CD4-positive, alpha-beta T cell (primary cell): Measurements from ENCODE around the gene DNAI2. TPM values are rescaled to one million over a fixed set of nuclear protein-coding genes. Genes with fewer than 3 reads are reported as not detected.

Experiments used
- ATAC-seq: fragments of 200-7000 bp; cut with Tn5 transposase; one replicate; pipeline ENCODE4 v1.10.0; 2022; ENCODE audit warnings: mild to moderate bottlenecking; ENCODE audit not compliant: poor library complexity
- CTCF ChIA-PET: fragments of 350-600 bp; sonication (Branson Sonifier 250); formaldehyde crosslinking; loops from one replicate; lab custom pipeline; 2021; ENCODE audit warnings: antibody characterized with exemption, inconsistent platforms; lab: Charles Lee
- POLR2A ChIA-PET: fragments of 350-600 bp; sonication (Branson Sonifier 250); formaldehyde crosslinking; loops from one replicate; lab custom pipeline; 2021; ENCODE audit warnings: antibody characterized with exemption, inconsistent platforms; lab: Charles Lee
- DNase-seq, 14 experiments: peaks; one replicate each; pipeline ENCODE4 v3.0.0-alpha.2; 2013 to 2020; ENCODE audit warnings: mixed read lengths in 2 of 14
- H3K27ac ChIP-seq, 2 donors: one replicate each; pipeline versions ENCODE4 v1.5.1 to v1.7.0; 2013; ENCODE audit warnings: low read length in 2 of 2, low read depth in 1 of 2, mild to moderate bottlenecking in 1 of 2
- H3K27me3 ChIP-seq, 2 experiments: 1 replicate in 1 of 2; 2 replicates in 1 of 2; pipeline versions ENCODE4 v1.6.1 to v1.7.0; 2013; ENCODE audit warnings: low read length in 2 of 2, control low read depth in 1 of 2, mild to moderate bottlenecking in 1 of 2, moderate library complexity in 1 of 2; ENCODE audit not compliant: insufficient read depth in 2 of 2, control insufficient read depth in 1 of 2
- H3K36me3 ChIP-seq: one replicate; pipeline ENCODE4 v1.6.1; 2013; ENCODE audit warnings: low read length, control low read depth; ENCODE audit not compliant: insufficient read depth
- H3K4me1 ChIP-seq: one replicate; pipeline ENCODE4 v1.6.1; 2013; ENCODE audit warnings: low read length, control low read depth; ENCODE audit not compliant: insufficient read depth
- H3K4me3 ChIP-seq: one replicate; pipeline ENCODE4 v1.5.1; 2013; ENCODE audit warnings: mild to moderate bottlenecking, low read length, moderate library complexity
- H3K9me3 ChIP-seq, 2 experiments: 1 replicate in 1 of 2; 2 replicates in 1 of 2; pipeline versions ENCODE4 v1.6.1 to v1.7.0; 2013; ENCODE audit warnings: low read length in 2 of 2, mild to moderate bottlenecking in 2 of 2, control low read depth in 1 of 2, moderate library complexity in 1 of 2; ENCODE audit not compliant: control insufficient read depth in 1 of 2, insufficient read depth in 1 of 2
- H3K27ac Mint-ChIP-seq: one replicate; pipeline ENCODE4 v1.8.0; 2020; ENCODE audit warnings: mixed read lengths
- H3K27me3 Mint-ChIP-seq: one replicate; pipeline ENCODE4 v1.8.0; 2021; ENCODE audit warnings: mixed read lengths
- H3K36me3 Mint-ChIP-seq: one replicate; pipeline ENCODE4 v1.8.0; 2021; ENCODE audit warnings: low read depth, mixed read lengths
- H3K4me1 Mint-ChIP-seq: one replicate; pipeline ENCODE4 v1.8.0; 2021; ENCODE audit warnings: low read depth, mixed read lengths
- H3K4me3 Mint-ChIP-seq: one replicate; pipeline ENCODE4 v1.8.0; 2020; ENCODE audit warnings: mild to moderate bottlenecking, mixed read lengths
- H3K9me3 Mint-ChIP-seq: one replicate; pipeline ENCODE4 v1.8.0; 2020; ENCODE audit warnings: mixed read lengths
- CTCF ChIP-seq: fragments of 200-600 bp; IDR thresholded peaks from one replicate; pipeline ENCODE4 v1.8.0; 2022; ENCODE audit warnings: antibody characterized with exemption, mild to moderate bottlenecking
- intact Hi-C, 2 experiments: fragments of 100-400 bp; cut with DNase I in 1 of 2; cut with micrococcal nuclease in 1 of 2; formaldehyde crosslinking; loops; one replicate each; pipeline versions ENCODE4 v1.15.1 to v1.9.0; 2023 to 2025; cut with DNase I, micrococcal nuclease
- total RNA-seq, 174 experiments: library from RNA in 2 of 174; stranded (reverse) in 2 of 174; gene quantifications; one replicate each; pipeline ENCODE4 v1.2.3 and lab custom pipeline; 2021 to 2026

Gene DNAI2
- total RNA-seq, 2 experiments from 2014 or later, result 0.66 to 1.2 TPM

DNA sequence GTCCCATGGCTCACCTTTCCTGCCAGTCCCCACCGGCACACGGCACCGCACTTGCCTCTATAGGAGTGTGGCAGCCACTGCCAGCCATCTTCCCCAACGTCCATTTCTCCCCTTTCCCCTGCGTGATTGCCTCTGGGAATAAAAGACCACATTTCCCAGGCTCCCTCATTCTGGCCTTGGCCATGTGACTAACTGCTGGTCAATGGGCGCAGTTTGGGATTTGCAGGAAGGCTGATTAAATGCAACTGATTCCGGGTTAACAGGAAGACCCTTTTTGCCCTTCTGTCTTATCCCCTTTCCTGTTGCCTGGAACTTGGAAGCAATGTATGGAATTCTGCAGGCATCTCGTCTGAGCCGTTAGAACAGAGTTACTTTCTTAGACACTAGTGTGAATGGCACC is 84.7 kb downstream of the DNAI2 start:
- TF ChIP-seq CTCF, result no peak
- Histone ChIP-seq H3K27ac (no peak overlapping the region), H3K27me3 (peaks cover 55 to 64% of the 10 kb centered on the region in 2 experiments), H3K36me3 (no peaks in the 10 kb centered on the region), H3K9me3 (peaks cover 0 to 20% of the 10 kb centered on the region in 2 experiments), H3K4me1 (peaks cover 23% of the 10 kb centered on the region), H3K4me3 (no peak overlapping the region)
- DNase-seq, result no peak
- ChIA-PET POLR2A (no interaction called here), CTCF (no interaction called here)
- Mint-ChIP-seq H3K4me3 (no peak overlapping the region), H3K9me3 (no peaks in the 10 kb centered on the region), H3K27me3 (peaks cover 58% of the 10 kb centered on the region), H3K36me3 (no peaks in the 10 kb centered on the region), H3K4me1 (peaks cover 4% of the 10 kb centered on the region), H3K27ac (no peak overlapping the region)
- intact Hi-C loops, result no loop called here
- ATAC-seq, result no peak

GRCh38 chr17:74359916-74360315 is 85.9 kb downstream of the DNAI2 start:
- Histone ChIP-seq H3K9me3 (peaks cover 0 to 17% of the 10 kb centered on the region in 2 experiments), H3K36me3 (no peaks in the 10 kb centered on the region), H3K27ac (no peak overlapping the region), H3K27me3 (peaks cover 50 to 52% of the 10 kb centered on the region in 2 experiments), H3K4me3 (no peak overlapping the region), H3K4me1 (peaks cover 16% of the 10 kb centered on the region)
- intact Hi-C loops, result loop anchor here in 1 of 2 experiments (2.0 kb wide), 1 partner anchor 149 kb away; no protein-coding TSS in a partner anchor
- Mint-ChIP-seq H3K4me1 (peaks cover 4% of the 10 kb centered on the region), H3K4me3 (no peak overlapping the region), H3K27ac (no peak overlapping the region), H3K9me3 (no peaks in the 10 kb centered on the region), H3K36me3 (no peaks in the 10 kb centered on the region), H3K27me3 (peaks cover 46% of the 10 kb centered on the region)
- no peak for DNase-seq
- CTCF ChIA-PET, result interaction anchor here (1.2 kb wide), 1 partner anchor 8 kb away, joined by 4 read pairs; no protein-coding TSS in a partner anchor
- POLR2A ChIA-PET, result no interaction called here
- TF ChIP-seq CTCF, result no peak
- ATAC-seq, result no peak

- ATAC-seq, result no peak
- CTCF ChIA-PET, result interaction anchor here (1.0 to 2.3 kb wide), 3 partner anchors 18 to 158 kb away, joined by 3 to 7 read pairs (median 4); partner anchors contain the start of gene RPL38
- Histone ChIP-seq H3K4me3 (no peak overlapping the region), H3K9me3 (peaks cover 0 to 17% of the 10 kb centered on the region in 2 experiments), H3K36me3 (no peaks in the 10 kb centered on the region), H3K27me3 (peaks cover 42 to 43% of the 10 kb centered on the region in 2 experiments), H3K4me1 (peaks cover 16% of the 10 kb centered on the region), H3K27ac (no peak overlapping the region)
- no peak for TF ChIP-seq CTCF
- intact Hi-C loops, result loop anchor here in 1 of 2 experiments (2.0 kb wide), 1 partner anchor 150 kb away; no protein-coding TSS in a partner anchor
- Mint-ChIP-seq H3K4me1 (peaks cover 4% of the 10 kb centered on the region), H3K4me3 (no peak overlapping the region), H3K27me3 (peaks cover 36% of the 10 kb centered on the region), H3K9me3 (no peaks in the 10 kb centered on the region), H3K27ac (no peak overlapping the region), H3K36me3 (no peaks in the 10 kb centered on the region)
- no peak for DNase-seq
- POLR2A ChIA-PET, result interaction anchor here (0.9 to 1.1 kb wide), 2 partner anchors 148 to 157 kb away, joined by 3 read pairs; partner anchors contain the start of genes RPL38 and TTYH2
Observed at GRCh38 chr17:74360899-74361229, 86.8 kb downstream of the DNAI2 start.
